NCI-H2029 (cell line): Measurements from ENCODE around the gene INPP5D.
"Not testable (repeated sequence)": the region's sequence is repeated elsewhere in the genome, so short reads cannot be mapped to it uniquely, and the experiment has no call there.

Experiments
- DNase-seq: peaks from one replicate; lab custom pipeline; 2025; lab: John Stamatoyannopoulos, UW

Gene INPP5D

DNA sequence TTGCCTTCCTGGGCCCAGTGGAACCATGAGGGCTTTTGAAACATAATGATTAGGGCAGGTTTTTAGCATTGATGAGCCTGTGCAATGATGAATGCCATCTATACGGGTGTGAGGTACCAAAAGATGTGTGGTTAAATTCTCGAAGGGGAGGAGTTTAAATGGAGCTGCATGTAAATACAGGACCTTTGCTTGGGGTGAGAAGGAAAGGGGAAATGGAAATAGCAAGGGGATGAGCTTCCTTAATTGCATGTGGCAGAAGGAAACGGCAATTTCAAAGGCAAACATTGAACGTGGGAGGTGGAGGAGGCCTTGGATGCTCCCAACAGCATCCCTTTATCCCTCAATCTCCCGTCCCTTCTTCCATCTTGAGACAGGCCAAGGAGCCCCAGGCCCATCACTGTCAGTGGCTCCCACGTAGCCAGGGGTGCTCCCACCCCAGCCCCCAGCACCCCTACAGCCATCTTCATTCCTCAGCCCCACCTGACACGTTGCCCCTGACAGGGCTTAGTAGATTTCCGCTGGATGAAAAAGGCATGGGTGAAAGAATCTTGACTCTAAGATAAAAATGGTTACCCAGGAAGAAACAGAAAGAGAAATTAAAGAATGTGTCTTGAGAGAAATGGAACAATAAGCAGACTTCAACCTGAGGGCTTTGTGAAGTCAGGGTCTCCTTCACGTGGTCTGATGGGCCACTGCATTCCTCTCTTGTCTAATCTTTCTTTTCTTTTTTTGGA, 32.5 kb downstream of the INPP5D start:
- no peak for DNase-seq

DNA sequence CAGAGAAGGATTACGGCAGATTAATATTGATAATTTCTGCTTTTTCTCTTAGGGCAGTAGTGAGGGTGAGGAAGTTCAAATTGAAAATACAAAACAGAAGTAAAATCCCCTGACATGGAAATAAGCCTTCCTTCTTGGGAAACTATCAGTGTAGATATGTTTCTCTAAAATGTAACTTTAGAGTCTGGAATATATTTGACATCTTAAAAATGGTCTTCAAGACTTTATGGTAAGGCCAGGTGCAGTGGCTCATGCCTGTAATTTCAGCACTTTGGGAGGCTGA, 33.0 kb downstream of the INPP5D start:
- no peak for DNase-seq

DNA sequence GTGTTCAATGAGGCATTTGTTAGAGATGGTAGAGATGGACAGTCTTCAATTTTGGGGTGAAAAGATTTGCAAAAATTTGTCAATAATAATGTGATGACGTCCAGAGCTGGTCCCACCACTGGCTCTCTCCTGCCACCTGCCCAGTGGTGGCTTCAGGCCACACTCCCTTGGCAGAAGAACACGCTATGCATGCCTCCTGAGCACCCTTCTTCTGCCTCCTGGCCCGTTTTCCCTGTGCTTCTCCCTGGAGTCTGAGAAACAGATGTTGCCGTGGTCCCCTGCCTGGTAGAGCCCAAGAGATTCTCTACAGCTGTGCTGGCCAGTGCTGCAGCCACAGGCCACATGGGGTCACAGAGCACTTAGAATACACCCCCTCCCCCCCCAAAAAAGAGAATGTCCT, 33.6 kb downstream of the INPP5D start:
- DNase-seq: no peak

DNA sequence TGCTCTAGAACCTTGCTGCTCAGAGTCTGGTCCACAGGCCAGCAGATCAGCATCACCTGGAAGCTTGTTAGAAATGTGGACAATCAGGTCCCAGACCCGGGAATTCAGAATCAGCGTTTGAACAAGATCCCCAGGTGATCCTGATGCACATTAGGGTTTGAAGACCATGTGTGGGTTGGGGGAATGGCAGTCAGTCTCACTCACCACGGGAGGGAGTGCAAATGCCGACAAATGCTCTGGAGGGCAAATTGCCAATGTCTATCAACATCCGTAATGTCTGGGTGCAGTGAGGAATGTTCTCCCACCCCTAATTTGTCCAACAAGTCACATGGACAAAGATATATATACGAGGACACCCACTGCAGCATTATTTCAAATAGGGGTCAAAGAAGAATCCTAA, 34.5 kb downstream of the INPP5D start:
- no peak for DNase-seq

DNA sequence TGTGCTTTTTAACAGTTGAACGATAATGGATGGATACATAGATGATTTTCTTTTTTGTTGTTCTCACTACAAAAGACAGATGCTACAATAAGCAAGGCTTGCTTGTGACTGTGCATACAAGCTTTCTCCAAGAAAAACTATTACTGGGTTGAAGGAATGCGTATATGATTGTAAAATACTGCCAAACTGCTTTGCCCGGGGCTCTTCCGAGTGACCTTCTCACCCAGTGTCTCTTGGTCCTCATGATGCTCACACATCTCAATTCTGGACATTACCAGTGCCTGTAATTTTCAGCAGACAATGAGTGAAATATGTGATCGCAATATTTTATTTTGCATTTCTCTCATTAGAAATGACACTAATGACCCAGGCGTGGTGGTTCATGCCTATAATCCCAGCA, 35.9 kb downstream of the INPP5D start:
- DNase-seq: no peak

DNA sequence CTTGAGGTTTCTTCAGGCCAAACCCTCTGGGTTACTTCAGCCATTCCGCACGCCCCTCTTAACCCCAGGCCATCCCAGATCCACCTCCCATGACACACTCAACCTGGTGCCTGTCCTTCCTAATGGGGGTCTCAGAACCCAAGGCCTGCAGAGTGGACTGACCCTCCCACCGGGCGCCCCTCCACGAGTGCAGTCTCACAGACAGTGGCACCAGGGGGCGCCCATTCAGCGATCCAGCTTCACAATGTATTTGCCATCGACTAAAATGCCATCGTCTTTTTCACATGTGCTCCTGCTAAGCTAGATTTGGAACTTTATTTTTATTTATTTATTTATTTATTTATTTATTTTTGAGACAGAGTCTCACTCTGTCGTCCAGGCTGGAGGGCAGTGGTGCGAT, 38.5 kb downstream of the INPP5D start:
- no peak for DNase-seq

DNA sequence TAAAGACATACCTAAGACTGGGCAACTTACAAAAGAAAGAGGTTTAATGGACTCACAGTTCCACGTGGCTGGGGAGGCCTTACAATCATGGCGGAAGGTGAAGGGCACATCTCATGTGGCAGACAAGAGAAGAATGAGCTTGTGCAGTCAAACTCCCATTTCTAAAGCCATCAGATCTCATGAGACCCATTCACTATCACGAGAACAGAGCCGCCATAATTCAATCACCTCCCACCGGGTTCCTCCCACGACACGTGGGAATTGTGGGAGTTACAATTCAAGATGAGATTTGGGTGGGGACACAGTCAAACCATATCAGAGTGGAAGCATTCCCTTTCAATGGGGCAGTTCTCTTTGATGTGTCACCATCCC, 39.7 kb downstream of the INPP5D start:
- DNase-seq: not testable (repeated sequence)

DNA sequence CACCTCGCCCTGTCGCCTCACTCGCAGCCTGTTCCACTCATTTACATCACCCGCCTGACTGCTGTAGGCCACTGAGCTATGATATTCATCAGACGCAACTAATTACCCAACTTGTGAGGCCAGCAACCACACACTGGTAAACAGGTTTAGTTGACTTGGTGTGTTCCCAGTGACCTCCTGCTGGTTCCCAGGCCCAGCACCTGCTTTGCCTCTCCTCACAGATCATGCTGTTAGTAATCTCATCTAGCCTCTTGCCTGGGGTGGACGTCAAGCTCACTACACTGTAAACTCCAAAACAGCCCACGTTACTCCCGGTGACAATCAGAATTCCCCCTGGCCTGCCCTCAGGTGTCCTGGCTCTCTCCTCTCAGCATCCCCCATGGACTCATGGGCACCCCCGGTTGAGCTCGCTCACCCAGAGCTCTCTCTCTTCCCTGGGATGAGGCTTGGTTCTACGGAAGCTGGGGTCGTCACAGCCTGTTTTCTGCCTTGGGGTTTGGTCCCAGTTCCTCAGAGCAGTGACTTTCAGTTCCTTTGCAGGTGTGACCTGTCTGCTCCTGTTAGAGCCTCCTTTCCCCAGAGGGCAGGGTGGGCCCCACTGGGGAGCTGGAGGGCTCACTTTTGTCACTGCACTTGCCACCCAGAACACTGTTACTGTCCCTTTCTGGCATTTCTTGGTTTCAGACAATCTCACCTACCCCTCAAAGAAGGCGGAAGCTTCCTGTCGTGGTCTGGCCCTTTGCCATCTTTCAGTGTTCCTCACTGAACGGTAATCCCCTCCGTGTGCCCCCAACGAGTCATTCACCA, 40.3 kb downstream of the INPP5D start:
- DNase-seq: no peak

DNA sequence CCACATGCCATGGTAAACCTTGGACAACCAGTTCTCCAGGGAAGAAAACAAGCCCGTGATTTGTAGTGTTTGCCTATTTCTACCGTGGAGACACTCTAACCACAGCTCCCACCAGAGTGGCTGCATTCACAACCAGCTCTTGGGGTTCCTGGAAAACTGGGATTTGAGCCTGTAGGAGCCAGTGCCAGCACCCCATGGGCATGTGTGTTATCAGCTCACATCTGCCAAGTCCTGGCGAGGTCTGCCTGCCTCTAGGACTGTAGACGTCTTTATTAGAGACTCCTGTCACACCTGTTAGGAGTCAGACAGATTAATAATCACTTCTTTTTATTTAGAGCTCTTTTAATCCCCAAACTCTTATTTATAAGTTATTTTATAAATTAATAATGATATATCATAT, 41.0 kb downstream of the INPP5D start:
- no peak for DNase-seq

DNA sequence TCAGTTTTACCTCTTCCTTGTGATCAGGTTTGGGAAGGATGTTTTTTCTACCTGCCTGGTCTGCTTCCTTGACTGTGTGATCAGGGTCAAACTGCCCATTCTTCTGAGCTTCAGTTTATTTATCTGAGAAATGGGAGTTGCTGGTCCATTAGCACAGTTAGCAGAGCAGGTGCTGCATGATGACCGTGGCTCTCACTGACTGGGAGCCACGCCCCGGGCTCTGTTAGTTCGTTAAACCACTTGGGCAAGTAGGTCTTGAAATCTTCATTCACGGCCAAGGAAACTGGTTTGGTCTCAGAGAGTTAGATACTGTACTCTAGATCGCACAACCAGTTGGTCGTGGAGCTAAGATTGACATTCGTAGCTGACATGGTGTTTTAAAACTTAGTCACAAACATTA, 41.7 kb downstream of the INPP5D start:
- no peak for DNase-seq

DNA sequence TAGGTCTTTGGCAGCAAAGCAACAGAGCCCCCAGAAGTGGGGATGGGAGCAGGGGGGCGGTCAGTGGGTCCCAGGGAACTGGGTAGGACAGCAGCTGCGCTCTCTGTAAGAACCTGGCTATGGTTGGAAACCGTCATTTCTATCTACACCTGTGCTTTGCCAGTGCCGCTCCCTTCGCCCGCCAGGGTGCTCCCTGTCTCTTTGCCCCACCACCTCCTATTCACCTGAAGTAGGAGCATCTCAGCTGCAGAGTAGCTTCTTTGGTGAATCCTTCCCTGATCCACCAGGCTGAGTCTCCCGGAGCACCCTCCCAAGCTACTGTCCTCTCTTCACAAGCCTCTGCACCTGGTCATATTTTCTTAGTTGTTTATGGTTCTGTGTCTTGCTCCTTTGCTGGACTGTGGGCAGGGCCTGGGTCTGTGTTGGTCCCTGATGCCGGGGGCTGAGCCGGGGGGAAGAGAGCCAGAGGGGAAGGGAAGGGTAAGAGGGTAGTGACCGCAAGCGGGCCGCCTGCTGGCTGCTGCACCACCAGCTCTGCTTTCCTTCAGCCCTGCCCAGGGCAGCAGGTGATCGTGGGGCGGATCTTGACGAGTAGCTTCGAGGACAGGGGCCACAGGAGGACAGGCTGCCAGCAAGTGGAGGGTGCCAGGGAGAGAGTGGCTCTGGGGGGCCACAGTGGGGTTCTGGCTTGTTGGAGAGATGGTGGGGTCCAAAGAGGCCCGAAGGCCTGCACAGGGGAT, 45.2 kb downstream of the INPP5D start:
- no peak for DNase-seq

DNA sequence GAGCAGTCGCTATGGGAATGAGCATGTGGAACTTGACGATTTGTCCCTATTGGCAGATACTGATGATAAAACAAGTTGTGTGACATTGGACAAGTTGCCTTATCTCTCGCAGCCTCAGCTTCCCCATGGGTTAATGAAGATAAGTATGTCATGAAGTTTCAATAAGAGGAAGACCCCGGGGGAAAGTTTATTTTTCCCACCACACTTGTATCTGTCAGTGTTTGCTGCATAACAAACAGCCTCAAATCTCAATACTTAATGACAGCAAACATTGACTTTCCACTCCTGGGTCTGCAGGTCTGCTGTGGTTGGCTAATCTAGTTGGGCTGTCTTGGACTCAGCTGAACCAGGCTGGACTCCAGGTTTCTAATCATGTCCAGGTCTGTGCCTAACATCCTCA, 45.8 kb downstream of the INPP5D start:
- DNase-seq: no peak

DNA sequence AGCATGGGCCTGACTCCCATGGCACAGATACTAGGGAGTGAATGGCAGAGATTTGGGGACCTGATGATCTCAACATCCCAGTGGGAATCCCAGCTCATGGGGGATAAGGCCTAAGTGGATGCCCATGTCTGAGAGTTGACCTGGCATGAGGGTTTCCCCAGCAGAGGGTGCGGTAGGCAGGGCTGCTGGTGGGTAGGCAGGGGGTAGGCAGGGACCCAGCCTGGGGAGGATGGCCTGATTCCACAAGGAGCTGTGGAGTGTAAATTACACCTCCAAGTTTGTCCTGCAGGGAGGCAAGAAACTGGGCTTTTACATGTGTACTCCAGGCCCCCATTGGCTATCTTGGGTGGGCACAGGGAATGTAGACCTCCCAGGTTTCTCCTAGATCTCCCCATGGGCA, 46.9 kb downstream of the INPP5D start:
- DNase-seq: no peak

DNA sequence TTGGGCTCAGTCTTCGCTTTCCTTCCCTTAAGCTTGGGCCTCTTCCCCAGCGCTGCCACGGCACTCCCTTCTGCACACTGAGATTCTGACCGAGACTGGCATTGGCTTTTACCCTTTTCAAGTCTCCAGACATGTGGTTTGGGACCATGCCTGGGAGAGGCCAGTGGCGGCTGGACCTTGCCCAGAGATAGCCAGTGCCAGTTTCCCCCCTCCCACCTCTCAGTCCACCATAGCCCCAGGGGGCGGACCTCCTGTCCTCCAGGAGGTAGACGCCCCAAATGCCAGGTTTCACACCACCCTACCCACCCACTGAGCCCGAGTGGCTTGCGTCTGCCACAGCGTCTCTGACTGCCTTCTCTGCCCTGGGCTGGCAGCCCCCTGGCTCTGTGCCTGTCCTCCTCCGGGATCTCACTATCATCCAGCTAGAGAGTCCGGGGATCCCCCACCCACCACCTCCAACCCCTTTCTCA, 47.7 kb downstream of the INPP5D start:
- no peak for DNase-seq

DNA sequence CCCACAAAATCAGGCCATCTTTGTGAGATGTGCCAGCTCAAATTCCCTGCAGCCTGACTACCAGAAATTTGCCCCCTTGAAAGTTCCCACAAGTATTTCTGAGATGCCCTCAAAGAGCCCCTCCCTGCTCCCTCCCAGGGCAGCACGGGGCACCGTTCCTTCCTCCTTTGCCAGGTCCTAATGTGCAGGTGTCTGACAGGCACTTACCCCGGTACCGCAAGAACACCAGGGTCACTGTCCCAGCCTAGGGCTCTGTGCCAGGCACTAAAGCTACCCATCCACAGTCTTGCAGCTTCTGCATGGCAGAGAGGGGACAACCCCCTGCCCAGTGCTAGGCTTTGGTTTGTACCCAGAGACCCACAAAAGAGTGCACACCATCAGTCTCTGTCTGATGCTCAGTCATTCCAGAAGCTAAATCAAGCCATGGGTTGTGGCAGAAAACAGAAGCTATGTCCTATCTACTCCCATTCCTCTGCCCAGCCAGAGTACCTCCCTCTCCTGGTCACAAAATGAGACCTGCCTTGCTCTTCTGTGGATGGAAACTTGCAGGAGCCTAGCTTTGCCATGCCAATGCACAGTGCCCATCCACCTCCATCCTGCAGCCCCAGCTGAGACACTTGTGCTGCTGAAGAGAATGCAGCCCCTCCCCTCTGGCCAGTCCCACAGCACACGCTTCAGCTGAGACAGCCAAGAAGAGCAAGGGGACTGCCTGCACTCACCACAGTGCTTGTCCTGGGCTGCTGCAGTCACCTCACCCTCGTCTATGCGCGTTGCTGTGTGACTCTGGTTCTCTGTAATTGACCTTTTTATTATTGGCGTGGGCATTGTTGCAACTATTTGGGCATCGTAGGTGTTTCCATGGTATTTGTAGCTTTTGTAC, 48.7 kb downstream of the INPP5D start:
- no peak for DNase-seq

DNA sequence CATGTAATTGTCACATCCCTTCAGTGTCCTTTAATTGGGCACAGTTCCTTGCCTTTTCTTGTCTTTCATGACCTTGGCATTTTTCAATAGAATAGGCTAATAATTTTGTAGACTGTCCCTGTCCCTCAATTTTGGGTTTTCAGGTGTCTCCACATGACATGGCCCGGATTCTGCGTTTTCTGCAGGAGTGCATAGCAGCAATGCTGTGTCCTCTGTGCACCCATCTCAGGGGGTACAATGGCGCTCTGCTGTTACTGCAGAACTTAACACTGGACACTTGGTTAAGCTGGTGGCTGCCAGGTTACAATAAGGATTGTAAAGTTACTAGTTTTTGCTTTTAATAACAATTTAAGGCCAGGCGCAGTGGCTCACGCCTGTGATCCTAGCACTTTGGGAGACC, 51.3 kb downstream of the INPP5D start:
- DNase-seq: no peak

DNA sequence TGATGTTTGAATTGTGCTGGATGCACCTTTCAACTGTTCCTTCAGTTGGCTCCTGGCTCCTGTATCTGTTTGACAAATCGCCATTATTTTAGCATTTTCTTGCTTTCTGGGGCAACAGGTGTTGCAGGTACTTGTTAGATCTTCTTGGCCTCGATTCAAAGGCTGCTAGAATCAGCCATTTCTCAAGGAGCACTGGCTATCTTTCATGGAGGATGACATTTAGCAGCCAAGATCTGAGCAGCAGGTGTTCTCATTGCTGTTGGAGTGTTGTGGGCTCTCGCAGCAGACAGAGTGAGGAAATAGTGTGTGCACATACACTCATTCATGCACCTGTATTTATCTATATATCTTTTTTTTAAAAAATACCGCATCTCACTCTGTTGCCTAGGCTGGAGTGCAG, 52.2 kb downstream of the INPP5D start:
- no peak for DNase-seq

DNA sequence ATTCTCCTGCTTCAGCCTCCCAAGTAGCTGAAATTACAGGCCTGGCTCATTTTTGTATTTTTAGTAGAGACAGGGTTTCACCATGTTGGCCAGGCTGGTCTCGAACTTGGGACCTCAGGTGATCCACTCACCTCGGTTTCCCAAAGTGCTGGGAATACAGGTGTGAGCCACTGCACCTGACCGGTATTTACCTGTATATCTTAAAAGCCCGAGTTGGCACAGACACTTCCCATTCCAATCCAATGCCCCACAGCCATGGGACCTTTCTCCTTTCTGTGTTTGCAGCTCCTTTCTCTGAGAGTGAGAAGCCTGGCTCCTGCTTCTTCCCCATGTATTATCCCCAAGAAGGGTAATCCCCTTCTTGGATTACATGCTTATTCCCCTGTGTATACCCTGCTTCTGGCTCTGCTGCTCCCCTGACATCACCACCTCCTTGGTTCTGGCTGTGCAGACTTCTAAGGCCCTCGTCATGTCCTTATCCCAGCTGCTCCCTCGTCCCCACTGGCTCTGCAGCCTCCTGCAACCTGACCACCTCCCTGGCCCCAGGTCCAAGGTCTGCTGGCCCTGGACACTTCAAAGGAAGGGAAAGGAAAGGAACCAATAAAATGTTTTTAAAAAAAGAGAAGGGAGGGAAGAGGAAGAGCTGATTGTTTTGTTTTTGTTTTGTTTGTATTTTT, 52.8 kb downstream of the INPP5D start:
- no peak for DNase-seq

DNA sequence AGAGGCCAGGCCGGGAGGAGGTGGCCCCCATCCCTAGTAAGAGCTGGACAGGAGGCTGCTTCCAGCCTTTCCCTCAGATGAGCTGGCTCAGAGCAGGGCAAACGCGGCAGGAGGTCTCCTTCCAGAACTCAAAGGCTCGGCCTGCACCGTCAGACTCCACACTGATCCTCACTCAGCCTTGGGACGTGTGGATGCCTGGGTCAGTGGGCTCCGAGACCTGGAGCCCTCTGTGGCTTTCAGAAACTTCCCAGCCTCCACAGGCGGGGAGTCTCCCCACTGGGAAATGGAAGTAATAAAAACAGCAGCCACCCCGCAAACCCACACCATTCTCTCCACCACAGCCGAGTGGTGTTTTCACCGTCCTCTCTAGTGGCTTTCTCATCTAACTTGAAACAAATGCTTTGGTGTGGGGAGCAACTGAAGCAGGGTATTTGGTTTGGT, 54.3 kb downstream of the INPP5D start:
- no peak for DNase-seq

DNA sequence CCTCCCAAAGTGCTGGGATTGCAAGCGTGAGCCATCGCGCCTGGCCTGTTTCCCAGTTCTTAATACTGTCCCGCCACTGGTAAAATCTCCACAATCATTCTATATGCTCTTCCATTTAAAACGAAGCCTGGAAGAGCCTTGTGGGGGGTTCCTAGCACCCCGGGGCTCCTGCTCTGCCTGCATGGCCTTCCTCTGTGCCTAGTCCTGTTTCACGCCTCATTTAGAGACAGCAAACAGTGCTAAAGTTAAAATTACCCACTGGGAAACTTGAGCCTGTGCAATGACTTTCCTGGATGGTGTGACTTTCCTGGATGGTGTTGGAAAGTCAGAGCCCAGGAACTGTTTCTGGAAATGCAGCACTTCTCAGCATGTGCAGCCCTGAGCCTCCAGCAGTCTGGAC, 55.0 kb downstream of the INPP5D start:
- no peak for DNase-seq

DNA sequence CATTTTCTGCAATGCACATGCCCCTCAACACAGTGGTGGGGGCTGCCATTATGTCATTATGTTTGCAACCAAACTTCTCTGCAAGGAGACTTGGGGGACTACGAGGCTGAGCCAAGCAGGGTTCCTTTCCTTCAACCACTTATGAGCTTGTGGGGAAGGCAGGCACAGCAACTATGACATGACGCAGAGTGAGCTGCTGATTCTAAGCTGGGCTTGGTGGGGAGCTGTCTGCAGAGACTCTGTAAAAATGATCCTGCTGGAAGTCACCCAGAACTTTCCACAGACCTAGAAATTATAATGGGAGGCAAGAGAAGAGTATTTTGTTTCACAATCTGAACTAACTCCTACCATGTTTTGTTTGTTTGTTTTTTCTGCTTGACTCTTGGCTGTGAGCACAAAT, 55.6 kb downstream of the INPP5D start:
- no peak for DNase-seq

DNA sequence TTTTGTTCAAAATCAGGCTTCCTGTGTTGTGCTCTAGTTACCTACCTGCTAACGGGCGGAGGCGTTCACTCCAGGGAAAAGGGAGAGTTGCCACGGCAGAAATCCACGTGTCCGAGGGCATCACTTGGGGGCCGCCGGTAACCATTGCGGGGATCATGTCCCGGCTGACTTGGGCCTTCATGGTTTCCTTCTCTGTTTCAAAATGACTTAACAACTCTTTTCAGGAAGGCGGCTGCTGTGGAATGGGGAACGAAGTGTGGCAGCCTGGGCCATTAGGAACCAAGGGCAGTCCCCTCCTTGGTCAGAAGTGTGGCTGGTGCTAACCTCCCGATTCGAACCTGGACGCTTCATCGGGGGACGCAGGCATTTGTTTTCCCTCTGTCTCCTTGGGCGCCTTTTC, 56.8 kb downstream of the INPP5D start:
- no peak for DNase-seq
